GM23338 (cell line): Measurements from ENCODE around the gene BNIP3. TPM values are rescaled to one million over a fixed set of nuclear protein-coding genes. Genes with fewer than 3 reads are reported as not detected.

ENCODE experiments used
- ATAC-seq: fragments of 200-7000 bp; cut with Tn5 transposase; 3 replicates; pipeline ENCODE4 v1.9.1; 2020
- DNase-seq: peaks from one replicate; pipeline ENCODE4 v3.0.0-alpha.2; 2015; ENCODE audit warnings: low spot score
- H2AFZ ChIP-seq: fragments of 200-600 bp; sonication (generic); 2 replicates; pipeline ENCODE4 v1.8.0; 2016; ENCODE audit warnings: antibody characterized with exemption, mild to moderate bottlenecking, moderate library complexity
- H3F3A ChIP-seq: fragments of 200-600 bp; sonication (generic); replicated peaks from 2 replicates; pipeline ENCODE4 v1.8.0; 2017; ENCODE audit warnings: antibody characterized with exemption, mixed run types, low read depth
- H3K27ac ChIP-seq: fragments of 200-600 bp; sonication (generic); 2 replicates; pipeline ENCODE4 v1.6.1; 2016; ENCODE audit warnings: low read depth
- H3K27me3 ChIP-seq: fragments of 200-600 bp; sonication (generic); 2 replicates; pipeline ENCODE4 v1.8.0; 2016; ENCODE audit warnings: mild to moderate bottlenecking, mixed run types, moderate library complexity; ENCODE audit not compliant: insufficient read depth
- H3K36me3 ChIP-seq: fragments of 200-600 bp; sonication (generic); 2 replicates; pipeline ENCODE4 v1.8.0; 2016; ENCODE audit warnings: mild to moderate bottlenecking; ENCODE audit not compliant: insufficient read depth
- H3K4me1 ChIP-seq: fragments of 200-600 bp; sonication (generic); 2 replicates; pipeline ENCODE4 v1.8.0; 2016; ENCODE audit warnings: mild to moderate bottlenecking, moderate library complexity; ENCODE audit not compliant: insufficient read depth
- H3K4me2 ChIP-seq: fragments of 200-600 bp; sonication (generic); 2 replicates; pipeline ENCODE4 v1.7.1; 2017; ENCODE audit warnings: mixed run types
- H3K4me3 ChIP-seq: fragments of 200-600 bp; sonication (generic); 2 replicates; pipeline ENCODE4 v1.6.1; 2016; ENCODE audit warnings: mixed run types
- H3K79me2 ChIP-seq: fragments of 200-600 bp; sonication (generic); replicated peaks from 2 replicates; pipeline ENCODE4 v1.8.0; 2017; ENCODE audit warnings: mild to moderate bottlenecking; ENCODE audit not compliant: insufficient read depth
- H3K9me2 ChIP-seq: fragments of 200-600 bp; sonication (generic); 2 replicates; pipeline ENCODE4 v1.8.0; 2017; ENCODE audit not compliant: insufficient read depth
- H4K20me1 ChIP-seq: fragments of 200-600 bp; sonication (generic); replicated peaks from 2 replicates; pipeline ENCODE4 v1.8.0; 2017; ENCODE audit warnings: mild to moderate bottlenecking; ENCODE audit not compliant: insufficient read depth
- H3K27ac Mint-ChIP-seq: 2 replicates; pipeline ENCODE4 v1.8.0; 2020; ENCODE audit warnings: inconsistent platforms, mild to moderate bottlenecking, moderate library complexity, mixed read lengths
- H3K27me3 Mint-ChIP-seq: 3 replicates; pipeline ENCODE4 v1.8.0; 2022; ENCODE audit warnings: low read depth, mild to moderate bottlenecking, moderate library complexity, mixed read lengths, inconsistent platforms; ENCODE audit not compliant: insufficient read depth, poor library complexity
- H3K36me3 Mint-ChIP-seq: 3 replicates; pipeline ENCODE4 v1.8.0; 2021; ENCODE audit warnings: low read depth, mild to moderate bottlenecking, inconsistent platforms, moderate library complexity, mixed read lengths
- H3K4me1 Mint-ChIP-seq: 3 replicates; pipeline ENCODE4 v1.8.0; 2020; ENCODE audit warnings: mild to moderate bottlenecking, inconsistent platforms, mixed read lengths
- H3K4me3 Mint-ChIP-seq: 3 replicates; pipeline ENCODE4 v1.8.0; 2021; ENCODE audit warnings: moderate library complexity, mild to moderate bottlenecking, inconsistent platforms, mixed read lengths
- H3K9me3 Mint-ChIP-seq: 3 replicates; pipeline ENCODE4 v1.8.0; 2020; ENCODE audit warnings: moderate library complexity, mild to moderate bottlenecking, inconsistent platforms, mixed read lengths
- CREB1 ChIP-seq: fragments of 250-450 bp; sonication (Bioruptor Pico); IDR thresholded peaks from 2 replicates; pipeline ENCODE4 v1.5.0; 2020; ENCODE audit warnings: low read depth, mild to moderate bottlenecking, moderate library complexity
- CTCF ChIP-seq, 2 experiments: fragments of 200-600 bp in 1 of 2; sonication (generic) in 1 of 2; conservative IDR thresholded peaks; 2 replicates each; pipeline versions ENCODE4 v1.5.1 to v1.6.1; 2016 to 2017; ENCODE audit warnings: antibody characterized with exemption in 2 of 2, low read depth in 2 of 2, mild to moderate bottlenecking in 2 of 2, moderate library complexity in 1 of 2
- ETS1 ChIP-seq: IDR thresholded peaks from 2 replicates; pipeline ENCODE4 v1.6.1; 2016; ENCODE audit warnings: antibody characterized with exemption
- EZH2 ChIP-seq: fragments of 200-600 bp; sonication (generic); IDR thresholded peaks from one replicate; pipeline ENCODE4 v1.8.0; 2017; ENCODE audit warnings: antibody characterized with exemption, mild to moderate bottlenecking, low read depth; ENCODE audit not compliant: unreplicated experiment
- EZH2phosphoT487 ChIP-seq: fragments of 200-600 bp; sonication (generic); IDR thresholded peaks from one replicate; pipeline ENCODE4 v1.8.1; 2018; ENCODE audit warnings: antibody characterized with exemption; ENCODE audit not compliant: unreplicated experiment
- JUNB ChIP-seq: IDR thresholded peaks from one replicate; pipeline ENCODE4 v1.6.1; 2016; ENCODE audit warnings: antibody characterized with exemption; ENCODE audit not compliant: unreplicated experiment
- NANOG ChIP-seq: IDR thresholded peaks from 2 replicates; pipeline ENCODE4 v1.6.1; 2016; ENCODE audit warnings: antibody characterized with exemption, borderline replicate concordance
- POLR2AphosphoS5 ChIP-seq: IDR thresholded peaks from 2 replicates; pipeline ENCODE4 v1.6.1; 2016; ENCODE audit warnings: antibody characterized with exemption, low read depth
- STAT1 ChIP-seq: IDR thresholded peaks from one replicate; pipeline ENCODE4 v1.6.1; 2016; ENCODE audit warnings: antibody characterized with exemption; ENCODE audit not compliant: unreplicated experiment
- ZNF114 ChIP-seq: fragments of 250-450 bp; sonication (Bioruptor Pico); IDR thresholded peaks from 2 replicates; pipeline ENCODE4 v1.5.0; 2020; ENCODE audit warnings: mild to moderate bottlenecking, moderate library complexity
- ZNF331 ChIP-seq: fragments of 250-450 bp; sonication (Bioruptor Pico); IDR thresholded peaks from 2 replicates; pipeline ENCODE4 v1.5.0; 2020; ENCODE audit warnings: low read depth, mild to moderate bottlenecking, moderate library complexity
- ZNF462 ChIP-seq: fragments of 250-450 bp; sonication (Bioruptor Pico); IDR thresholded peaks from 2 replicates; pipeline ENCODE4 v1.5.0; 2020; ENCODE audit warnings: mild to moderate bottlenecking, moderate library complexity
- polyA plus RNA-seq: library from polyadenylated mRNA; unstranded; fragments of >200 nt; fragmentation: Nextera tagmentation; extraction: Ambion mirVana; gene quantifications from 2 replicates; pipeline ENCODE4 v1.2.1, GENCODE V29; 2016
- total RNA-seq: library from RNA; depleted of rRNA; stranded (reverse); fragments of >200 nt; shearing (Covaris generic); gene quantifications from 2 replicates; pipeline ENCODE4 v1.2.3, GENCODE V29; 2014

The BNIP3 gene
- total and polyA plus RNA-seq, 2 experiments from 2014 or later, result 46.3 to 75.0 TPM

- H3F3A ChIP-seq, result 0 out of 2 replicates have a peak, but pooled peaks cover 4% of the 10 kb centered on the region
- H3K4me3 ChIP-seq, result no peak overlapping the region
- Mint-ChIP-seq H3K27me3 (peaks cover 5% of the 10 kb centered on the region), H3K27ac (no peak overlapping the region), H3K36me3 (peaks cover 46% of the 10 kb centered on the region), H3K4me1 (peaks cover 11% of the 10 kb centered on the region; the same call in 2 of the 3 replicates), H3K9me3 (no peaks in the 10 kb centered on the region; the same call in 1 of the 3 replicates), H3K4me3 (no peak overlapping the region)
- peaks cover 52% of the 10 kb centered on the region for H4K20me1 ChIP-seq
- no peaks in the 10 kb centered on the region for H3K27me3 ChIP-seq
- H3K27ac ChIP-seq, result no peak overlapping the region
- peaks cover 21% of the 10 kb centered on the region for H3K36me3 ChIP-seq
- no peak overlapping the region for H3K4me2 ChIP-seq
- no peaks in the 10 kb centered on the region for H3K9me2 ChIP-seq
- H2AFZ ChIP-seq, result no peak overlapping the region
- peaks cover 72% of the 10 kb centered on the region for H3K79me2 ChIP-seq
- ATAC-seq (no peak), DNase-seq (no peak)
- TF ChIP-seq STAT1 (no peak), EZH2 (no peak), ZNF331 (CRISPR knock-in tag) (no peak), EZH2phosphoT487 (no peak), CREB1 (CRISPR knock-in tag) (no peak), JUNB (no peak), ZNF114 (CRISPR knock-in tag) (no peak), NANOG (no peak), POLR2AphosphoS5 (no peak), CTCF (conservative IDR thresholded peaks at IDR 0.05; ENCODE audit: low read depth in 2 of 2) (no peak)
- H3K4me1 ChIP-seq, result peaks cover 6% of the 10 kb centered on the region; the same call in 1 of the 2 replicates
Measured at GRCh38 chr10:131936294-131936693, 45.4 kb downstream of the BNIP3 start.

DNA sequence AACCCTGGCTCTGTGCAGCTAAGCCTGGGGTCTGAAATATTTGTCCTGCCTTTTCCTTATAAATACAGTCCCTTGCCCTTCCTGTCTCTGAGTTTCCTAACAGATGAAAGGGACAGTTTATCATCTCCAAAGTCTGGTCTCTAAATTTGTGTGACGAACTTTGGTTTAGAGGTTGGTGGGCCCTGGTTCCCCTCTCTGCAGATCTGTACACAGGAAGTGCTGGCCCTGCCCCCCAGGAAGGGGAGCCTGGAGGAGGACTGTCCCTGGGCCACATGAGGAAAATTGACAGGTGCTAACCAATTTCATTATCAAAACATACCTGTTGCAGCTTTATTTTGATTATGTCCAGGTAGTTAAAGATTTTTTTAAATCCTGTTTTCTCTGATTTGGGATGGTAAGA lies 46.5 kb downstream of the BNIP3 start:
- Histone ChIP-seq H3K4me3 (no peak overlapping the region), H3K4me2 (no peak overlapping the region), H3F3A (0 out of 2 replicates have a peak, but pooled peaks cover 4% of the 10 kb centered on the region), H3K27ac (no peak overlapping the region), H2AFZ (no peak overlapping the region), H3K27me3 (no peaks in the 10 kb centered on the region), H3K9me2 (no peaks in the 10 kb centered on the region), H3K79me2 (peaks cover 77% of the 10 kb centered on the region), H4K20me1 (peaks cover 62% of the 10 kb centered on the region), H3K36me3 (peaks cover 11% of the 10 kb centered on the region; the same call in 1 of the 2 replicates), H3K4me1 (peaks cover 14% of the 10 kb centered on the region)
- H3K36me3 Mint-ChIP-seq, result peaks cover 35% of the 10 kb centered on the region
- ATAC-seq, result no peak
- peaks cover 22% of the 10 kb centered on the region for H3K4me1 Mint-ChIP-seq
- H3K4me3 Mint-ChIP-seq, result no peak overlapping the region
- peaks cover 7% of the 10 kb centered on the region for H3K27me3 Mint-ChIP-seq
- no peak overlapping the region for H3K27ac Mint-ChIP-seq
- DNase-seq, result no peak
- H3K9me3 Mint-ChIP-seq, result no peaks in the 10 kb centered on the region; the same call in 1 of the 3 replicates
- no peak for TF ChIP-seq JUNB
- TF ChIP-seq STAT1, result no peak
- no peak for TF ChIP-seq CREB1 (CRISPR knock-in tag)
- no peak for TF ChIP-seq EZH2phosphoT487
- TF ChIP-seq ZNF462 (CRISPR knock-in tag), result no peak
- TF ChIP-seq EZH2, result no peak
- no peak for TF ChIP-seq POLR2AphosphoS5
- TF ChIP-seq ETS1, result no peak
